ENCODE data around the gene PHRF1. TPM values are rescaled to one million over a fixed set of nuclear protein-coding genes. Genes with fewer than 3 reads are reported as not detected.

PHRF1 gene
- total RNA-seq, 1 experiment from 2014 or later = 48.9 TPM

GRCh38 chr11:529728-530411 lies 46.4 kb upstream of the PHRF1 start:
- Histone ChIP-seq H2BK120ac (ENCODE audit: low read depth, low read length, poor library complexity, severe bottlenecking) (no peak overlapping the region), H2BK5ac (ENCODE audit: insufficient read length, low read length) (no peak overlapping the region), H3K4ac (ENCODE audit: low read depth, low read length) (no peak overlapping the region), H2BK15ac (ENCODE audit: low read depth, low read length) (no peak overlapping the region; the same call in 1 of the 2 replicates), H3K4me1 (ENCODE audit: insufficient read depth, low read length) (no peaks in the 10 kb centered on the region), H4K91ac (ENCODE audit: insufficient read length, low read depth, low read length) (no peak overlapping the region), H2BK20ac (ENCODE audit: low read depth, low read length, poor library complexity, severe bottlenecking) (no peak overlapping the region), H2AK5ac (ENCODE audit: insufficient read length, low read length) (no peak overlapping the region), H2AFZ (ENCODE audit: low read length) (no peak overlapping the region), H3K9me3 (ENCODE audit: control insufficient read depth, low read depth, low read length) (no peaks in the 10 kb centered on the region), H3K27ac (ENCODE audit: insufficient read length, low read depth, low read length) (no peak overlapping the region), H3K79me2 (ENCODE audit: insufficient read depth, low read length) (no peaks in the 10 kb centered on the region), H4K20me1 (ENCODE audit: control insufficient read depth, insufficient read depth, insufficient read length) (no peaks in the 10 kb centered on the region), H3K9ac (ENCODE audit: extremely low read depth, insufficient read length, low read length) (no peak overlapping the region), H3K27me3 (ENCODE audit: insufficient read depth, low read length) (no peaks in the 10 kb centered on the region), H3K23ac (ENCODE audit: insufficient read length, low read depth, low read length) (no peak overlapping the region), H3K79me1 (ENCODE audit: insufficient read depth, low read depth, low read length, poor library complexity, severe bottlenecking) (no peaks in the 10 kb centered on the region), H3T11ph (ENCODE audit: low read length) (no peak overlapping the region), H4K5ac (ENCODE audit: insufficient read length, low read depth, low read length) (no peak overlapping the region), H3K4me2 (ENCODE audit: insufficient read depth, insufficient read length, low read length) (no peak overlapping the region), H2BK12ac (ENCODE audit: insufficient read length, low read depth, low read length) (no peak overlapping the region), H3K14ac (ENCODE audit: insufficient read depth, low read length) (no peak overlapping the region), H4K8ac (replicated peaks; ENCODE audit: insufficient read length, low read depth, low read length) (no peak overlapping the region), H3K56ac (ENCODE audit: insufficient read length, low read depth, low read length) (no peak overlapping the region), H3K23me2 (ENCODE audit: insufficient read length, low read depth, low read length, poor library complexity, severe bottlenecking) (peaks cover 4% of the 10 kb centered on the region), H3K18ac (ENCODE audit: insufficient read length, low read depth, low read length) (no peak overlapping the region)
- no peak for TF ChIP-seq CTCF (conservative IDR thresholded peaks at IDR 0.05)
- Mint-ChIP-seq H3K36me3 (ENCODE audit: insufficient read depth in 1 of 3, low read depth in 3 of 3) (peaks cover 5 to 18% (median 10%) of the 10 kb centered on the region in 3 experiments; a peak in 5 of 7 replicates), H3K9me3 (no peaks in the 10 kb centered on the region), H3K4me1 (no peaks in the 10 kb centered on the region), H3K27me3 (ENCODE audit: low read depth) (peaks cover 2% of the 10 kb centered on the region), H3K27ac (no peak overlapping the region; a peak in 1 of 7 replicates), H3K4me3 (peak overlapping the region in 1 of 2 experiments; percentile 35; a peak in 1 of 5 replicates)
- no peak for DNase-seq
- WGBS (ENCODE audit: extremely low coverage, insufficient read length, low lambda C conversion rate) = no CpG with 5 or more reads among the region's 18 CpGs
